DND-41 (cell line): ENCODE measurements around the gene ARSB.

Experiments
- EZH2 ChIP-seq: IDR thresholded peaks from 3 replicates; pipeline ENCODE4 v1.6.1; 2012; ENCODE audit warnings: borderline replicate concordance, low read depth, mild to moderate bottlenecking, moderate library complexity, low read length, inconsistent platforms; ENCODE audit not compliant: severe bottlenecking
- TF ChIP-seq, protein P1 (sequence below): IDR thresholded peaks from 2 replicates; pipeline ENCODE4 v1.5.1; 2012; ENCODE audit warnings: borderline replicate concordance, low read length, moderate library complexity, mild to moderate bottlenecking; ENCODE audit not compliant: poor library complexity, severe bottlenecking; ENCODE audit errors: extremely low read depth

DNA sequence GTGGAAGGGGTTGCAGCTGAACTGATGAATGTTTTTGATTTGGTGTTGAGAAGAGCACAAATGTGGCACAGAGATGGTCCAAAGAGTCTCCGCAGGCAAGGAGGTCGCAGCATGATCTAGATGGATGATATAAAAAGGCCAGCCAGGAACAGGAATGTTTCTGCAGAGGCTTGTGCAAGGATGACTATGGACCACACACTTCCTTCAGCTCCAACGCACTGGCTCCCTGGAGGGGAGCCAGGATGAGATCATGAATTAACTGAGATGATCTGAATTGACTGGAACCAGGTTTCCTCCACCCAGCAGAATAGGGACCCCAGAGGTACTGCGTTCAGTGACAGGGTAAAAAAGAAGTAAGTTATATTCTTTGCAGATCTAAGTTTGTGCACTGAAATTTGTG lies 89.0 kb downstream of the ARSB start:
- TF ChIP-seq, protein P1, sequence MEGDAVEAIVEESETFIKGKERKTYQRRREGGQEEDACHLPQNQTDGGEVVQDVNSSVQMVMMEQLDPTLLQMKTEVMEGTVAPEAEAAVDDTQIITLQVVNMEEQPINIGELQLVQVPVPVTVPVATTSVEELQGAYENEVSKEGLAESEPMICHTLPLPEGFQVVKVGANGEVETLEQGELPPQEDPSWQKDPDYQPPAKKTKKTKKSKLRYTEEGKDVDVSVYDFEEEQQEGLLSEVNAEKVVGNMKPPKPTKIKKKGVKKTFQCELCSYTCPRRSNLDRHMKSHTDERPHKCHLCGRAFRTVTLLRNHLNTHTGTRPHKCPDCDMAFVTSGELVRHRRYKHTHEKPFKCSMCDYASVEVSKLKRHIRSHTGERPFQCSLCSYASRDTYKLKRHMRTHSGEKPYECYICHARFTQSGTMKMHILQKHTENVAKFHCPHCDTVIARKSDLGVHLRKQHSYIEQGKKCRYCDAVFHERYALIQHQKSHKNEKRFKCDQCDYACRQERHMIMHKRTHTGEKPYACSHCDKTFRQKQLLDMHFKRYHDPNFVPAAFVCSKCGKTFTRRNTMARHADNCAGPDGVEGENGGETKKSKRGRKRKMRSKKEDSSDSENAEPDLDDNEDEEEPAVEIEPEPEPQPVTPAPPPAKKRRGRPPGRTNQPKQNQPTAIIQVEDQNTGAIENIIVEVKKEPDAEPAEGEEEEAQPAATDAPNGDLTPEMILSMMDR = no peak
- no peak for TF ChIP-seq EZH2
